GM21723 (cell line): ENCODE results near the gene SMIM41.

Experiments
- ATAC-seq: cut with Tn5 transposase; IDR thresholded peaks from one replicate; pipeline ENCODE4 v1.9.1; 2021; ENCODE audit warnings: mild to moderate bottlenecking, moderate library complexity; ENCODE audit not compliant: unreplicated experiment

SMIM41 gene

GRCh38 chr12:52062167-52063081 is 17.1 kb upstream of the SMIM41 start:
- ATAC-seq, result no peak

- ATAC-seq, result no peak
Observed at GRCh38 chr12:52063082-52063924, 16.2 kb upstream of the SMIM41 start.

- ATAC-seq, result no peak
Observed at GRCh38 chr12:52063981-52064649, 15.4 kb upstream of the SMIM41 start.

GRCh38 chr12:52066346-52067080 is 13.0 kb upstream of the SMIM41 start:
- ATAC-seq, result no peak

- no peak for ATAC-seq
Observed at GRCh38 chr12:52067081-52067374, 12.5 kb upstream of the SMIM41 start.

GRCh38 chr12:52069327-52070184 is 9.9 kb upstream of the SMIM41 start, which contains the start of gene ATG101:
Gene ATG101 (plus strand): TSS chr12:52069978. CDS start chr12:52073651, 3,673 bp downstream.
- ATAC-seq, result peak; percentile 94

- ATAC-seq, result peak; percentile 7
Observed at GRCh38 chr12:52070185-52070925, 9.1 kb upstream of the SMIM41 start.

- ATAC-seq, result no peak
Observed at GRCh38 chr12:52073531-52074381, 5.7 kb upstream of the SMIM41 start.

- no peak for ATAC-seq
Observed at GRCh38 chr12:52074971-52075724, 4.4 kb upstream of the SMIM41 start.

- no peak for ATAC-seq
Observed at GRCh38 chr12:52076811-52077210, 2.7 kb upstream of the SMIM41 start.

- no peak for ATAC-seq
Observed at GRCh38 chr12:52078276-52078675, 1.2 kb upstream of the SMIM41 start.

GRCh38 chr12:52080403-52081251 is 1.1 kb downstream of the SMIM41 start:
- ATAC-seq, result no peak

- peak; percentile 62 for ATAC-seq
Observed at GRCh38 chr12:52081263-52081733, 1.8 kb downstream of the SMIM41 start.

- no peak for ATAC-seq
Observed at GRCh38 chr12:52082026-52082668, 2.6 kb downstream of the SMIM41 start.

GRCh38 chr12:52082669-52082987 is 3.1 kb downstream of the SMIM41 start:
- no peak for ATAC-seq
